Stromal cell of bone marrow (primary cell): ENCODE measurements around the gene METRN.

ENCODE experiments used
- DNase-seq: peaks from one replicate; pipeline ENCODE4 v3.0.0-alpha.2; 2012; ENCODE audit warnings: low read depth

METRN gene

DNA sequence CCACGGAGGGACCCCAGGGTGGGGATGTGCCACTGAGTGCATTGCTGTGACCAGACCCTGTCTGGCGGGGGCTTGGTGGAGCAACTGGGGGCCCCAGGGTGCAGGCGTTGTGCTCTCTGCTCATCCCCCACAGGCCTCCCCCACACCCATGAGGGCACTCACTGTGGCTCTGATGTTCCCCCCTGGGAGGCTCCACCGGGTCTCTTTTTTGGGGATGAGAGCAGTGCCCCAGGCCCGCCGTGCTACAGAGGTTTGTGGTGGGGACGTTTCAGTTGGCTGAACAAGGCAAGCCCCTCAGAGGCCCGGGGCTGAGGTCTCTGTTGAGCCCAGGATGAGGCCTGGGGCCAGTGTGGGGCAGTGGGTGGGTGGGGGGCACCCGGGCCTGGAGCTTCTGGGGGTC lies 8.8 kb downstream of the METRN start:
- DNase-seq, result no peak

DNA sequence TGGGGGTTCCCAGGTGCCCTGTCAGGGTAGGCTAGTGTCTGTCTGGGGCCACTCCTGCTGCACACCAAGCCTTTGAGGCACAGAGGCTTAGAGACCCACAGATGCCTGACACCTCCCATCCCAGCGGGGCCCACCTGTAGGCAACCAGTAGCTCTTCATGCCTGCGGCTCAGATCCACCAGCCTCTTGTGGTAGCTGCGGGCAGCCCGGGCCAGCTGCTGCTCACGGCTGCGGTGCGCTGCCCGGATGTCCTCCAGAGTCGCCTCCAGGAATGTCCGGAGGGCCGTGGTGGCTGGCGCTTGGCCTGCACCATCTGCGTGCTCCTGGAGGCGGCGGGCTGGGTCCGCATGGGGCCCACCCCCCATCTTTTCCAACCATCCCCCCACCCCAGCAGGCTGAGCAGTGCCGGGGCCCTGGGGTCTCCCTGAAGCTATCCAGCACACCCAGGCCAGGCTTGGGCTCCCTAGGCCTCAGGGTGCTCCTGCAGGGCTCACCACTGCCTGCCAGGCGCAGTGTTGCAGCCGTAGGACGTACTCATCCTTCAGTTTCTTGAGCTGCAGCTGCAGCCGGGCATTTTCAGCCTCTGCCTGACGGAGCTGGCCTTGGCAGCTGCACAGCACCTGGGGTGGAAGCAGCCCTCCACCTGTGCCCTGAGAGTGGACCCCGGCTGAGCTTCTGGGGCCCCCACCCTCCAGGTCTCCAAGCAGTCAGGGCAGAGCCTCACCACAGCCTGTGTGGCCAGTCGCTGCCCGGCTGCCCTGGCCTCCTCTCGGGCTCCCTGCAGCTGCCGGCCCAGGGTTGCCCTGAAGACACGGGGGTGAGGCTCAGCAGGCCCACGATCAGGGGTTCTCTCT lies 9.5 kb downstream of the METRN start:
- DNase-seq, result no peak

DNA sequence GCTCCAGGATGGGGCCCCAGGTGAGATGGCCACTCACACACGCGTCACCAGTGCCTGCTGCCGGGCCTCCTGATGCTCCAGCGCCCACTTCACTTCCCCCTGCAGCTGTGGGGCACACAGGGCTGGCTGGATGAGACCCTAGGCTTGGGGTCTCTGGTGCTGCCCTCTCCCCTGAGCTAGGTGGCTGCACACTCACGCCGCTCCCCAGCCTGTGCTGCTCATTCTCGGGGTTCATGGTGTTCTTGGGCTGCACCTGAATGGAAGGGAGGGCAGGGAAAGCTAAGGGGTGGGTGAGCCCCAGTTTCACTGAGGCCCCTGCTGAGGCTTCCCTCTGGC lies 10.1 kb downstream of the METRN start:
- DNase-seq, result no peak

- DNase-seq, result no peak
Measured at GRCh38 chr16:725463-726187, 10.7 kb downstream of the METRN start.

- no peak for DNase-seq
Measured at GRCh38 chr16:726188-726437, 11.2 kb downstream of the METRN start.

DNA sequence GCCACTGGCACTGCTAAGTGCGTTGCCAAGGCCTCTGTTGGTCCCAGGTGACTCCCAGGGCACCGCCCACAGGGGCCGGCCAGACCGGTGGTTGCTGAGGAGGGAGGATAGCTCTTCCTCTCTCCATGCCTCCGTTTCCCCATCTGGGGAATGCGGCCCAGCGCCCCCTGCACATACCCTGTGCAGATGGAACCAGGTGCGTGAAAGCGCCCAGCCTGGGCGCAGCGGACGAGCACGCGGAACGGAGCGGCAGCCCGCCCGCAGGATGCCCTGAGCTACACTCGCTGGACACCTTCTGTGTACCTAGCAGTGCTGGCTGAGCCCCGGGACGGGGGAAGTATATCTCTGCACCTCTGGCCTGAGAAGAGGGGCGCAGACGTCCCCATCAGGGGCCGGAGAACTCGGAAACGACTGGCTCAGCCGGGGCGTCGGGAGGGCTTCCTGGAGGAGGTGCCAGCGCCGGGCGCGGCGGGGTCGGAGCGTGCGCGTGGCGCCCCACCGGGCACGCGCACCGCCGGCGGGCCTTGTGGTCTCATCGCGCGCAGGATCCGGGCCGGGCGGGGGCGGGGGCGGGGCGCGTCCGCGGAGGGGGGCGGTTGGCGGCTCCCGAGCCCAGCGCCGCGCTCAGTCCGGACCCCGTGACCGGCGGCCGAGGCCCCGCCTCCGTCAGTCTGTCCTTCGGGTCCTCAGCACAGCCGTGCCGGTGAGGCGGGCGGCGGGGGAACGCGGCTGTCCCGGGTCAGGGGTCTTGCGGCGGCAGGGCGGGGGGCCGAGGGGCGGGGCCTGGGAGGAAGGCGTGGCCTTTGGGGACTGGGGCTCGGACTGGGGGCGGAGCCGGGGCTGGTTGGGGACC lies 11.7 kb downstream of the METRN start, which contains the start of the genes CCDC78 and HAGHL:
CCDC78 (minus strand) TSS at position 6 of the 853 bp plus-strand sequence. CDS start 76 bp downstream, outside the sequence.
HAGHL (plus strand) TSS at position 669 of the 853 bp plus-strand sequence. CDS start 404 bp downstream, outside the sequence.
- DNase-seq, result no peak

GRCh38 chr16:727291-727977 lies 12.5 kb downstream of the METRN start:
- DNase-seq, result no peak

DNA sequence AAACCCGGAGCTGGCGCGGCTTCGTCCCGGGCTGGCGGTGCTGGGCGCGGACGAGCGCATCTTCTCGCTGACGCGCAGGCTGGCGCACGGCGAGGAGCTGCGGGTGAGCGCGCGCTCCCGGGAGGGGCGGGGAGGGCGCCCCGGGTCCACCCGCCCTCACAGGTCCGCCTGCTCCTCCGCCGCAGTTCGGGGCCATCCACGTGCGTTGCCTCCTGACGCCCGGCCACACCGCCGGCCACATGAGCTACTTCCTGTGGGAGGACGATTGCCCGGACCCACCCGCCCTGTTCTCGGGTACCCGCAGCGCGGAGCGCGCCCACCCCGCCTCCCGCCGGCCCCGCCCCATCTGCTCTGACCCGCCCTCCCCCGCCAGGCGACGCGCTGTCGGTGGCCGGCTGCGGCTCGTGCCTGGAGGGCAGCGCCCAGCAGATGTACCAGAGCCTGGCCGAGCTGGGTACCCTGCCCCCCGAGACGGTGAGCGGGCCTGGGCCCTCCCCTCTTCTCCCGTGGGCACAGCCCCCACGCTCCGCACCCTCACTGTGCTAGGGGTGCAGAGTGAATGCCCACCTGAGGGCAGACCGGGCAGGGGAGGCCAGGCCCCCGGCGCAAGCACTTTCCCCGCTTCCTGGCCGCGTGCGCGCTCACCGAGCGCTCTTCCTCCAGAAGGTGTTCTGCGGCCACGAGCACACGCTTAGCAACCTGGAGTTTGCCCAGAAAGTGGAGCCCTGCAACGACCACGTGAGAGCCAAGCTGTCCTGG lies 13.4 kb downstream of the METRN start:
- no peak for DNase-seq

DNA sequence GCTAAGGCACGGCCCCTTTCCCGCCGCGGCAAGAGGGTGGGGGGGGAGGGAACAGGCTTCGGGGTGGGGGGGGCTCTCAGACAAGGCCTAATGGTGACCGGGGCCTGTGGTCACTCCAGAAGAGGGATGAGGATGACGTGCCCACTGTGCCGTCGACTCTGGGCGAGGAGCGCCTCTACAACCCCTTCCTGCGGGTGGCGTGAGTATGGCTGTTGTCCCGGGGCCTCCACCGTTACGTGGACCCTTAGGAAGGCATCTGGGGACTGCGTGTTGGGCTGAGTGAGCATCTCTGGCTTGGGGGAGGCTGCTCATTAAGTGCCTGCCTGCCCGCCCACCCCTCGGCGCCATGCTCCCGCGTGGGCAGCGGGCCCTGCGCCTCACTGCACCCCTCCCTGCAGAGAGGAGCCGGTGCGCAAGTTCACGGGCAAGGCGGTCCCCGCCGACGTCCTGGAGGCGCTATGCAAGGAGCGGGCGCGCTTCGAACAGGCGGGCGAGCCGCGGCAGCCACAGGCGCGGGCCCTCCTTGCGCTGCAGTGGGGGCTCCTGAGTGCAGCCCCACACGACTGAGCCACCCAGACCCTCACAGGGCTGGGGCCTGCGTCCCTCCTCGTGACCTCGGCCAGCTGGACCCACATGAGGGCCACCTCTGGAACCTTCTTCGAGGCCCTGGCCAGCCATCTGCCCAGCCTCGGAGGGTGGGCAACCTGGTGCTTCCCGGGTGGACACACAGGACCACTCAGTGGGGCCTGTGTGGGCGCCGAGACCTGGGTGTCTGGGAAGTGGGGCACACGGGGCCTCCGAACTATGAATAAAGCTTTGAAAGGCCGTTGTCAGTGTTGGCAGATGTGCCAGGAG lies 14.2 kb downstream of the METRN start:
- DNase-seq, result no peak

GRCh38 chr16:729768-730665 lies 15.1 kb downstream of the METRN start:
- DNase-seq, result no peak

GRCh38 chr16:730666-731509 lies 16.0 kb downstream of the METRN start:
- no peak for DNase-seq

- no peak for DNase-seq
Measured at GRCh38 chr16:732332-732731, 17.4 kb downstream of the METRN start.

DNA sequence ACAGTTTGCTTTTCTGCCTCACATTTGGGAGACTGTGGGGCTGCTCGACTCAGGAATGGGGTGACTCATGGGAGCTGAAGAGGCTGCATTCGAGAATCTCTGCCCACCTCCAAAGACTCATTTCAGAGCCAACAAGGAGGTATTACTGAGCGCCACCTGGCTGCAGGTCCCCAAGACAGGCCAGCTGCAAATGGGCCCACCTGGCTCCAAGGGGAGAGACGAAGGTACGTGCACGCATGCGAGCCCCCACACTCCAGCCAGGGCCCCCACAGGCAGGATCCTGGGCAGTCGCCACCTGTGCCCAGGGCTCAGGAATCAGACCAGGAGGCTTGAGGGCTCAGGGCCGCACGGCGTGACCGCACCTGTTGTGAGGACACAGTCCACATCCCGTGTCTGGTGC lies 18.0 kb downstream of the METRN start:
- no peak for DNase-seq

DNA sequence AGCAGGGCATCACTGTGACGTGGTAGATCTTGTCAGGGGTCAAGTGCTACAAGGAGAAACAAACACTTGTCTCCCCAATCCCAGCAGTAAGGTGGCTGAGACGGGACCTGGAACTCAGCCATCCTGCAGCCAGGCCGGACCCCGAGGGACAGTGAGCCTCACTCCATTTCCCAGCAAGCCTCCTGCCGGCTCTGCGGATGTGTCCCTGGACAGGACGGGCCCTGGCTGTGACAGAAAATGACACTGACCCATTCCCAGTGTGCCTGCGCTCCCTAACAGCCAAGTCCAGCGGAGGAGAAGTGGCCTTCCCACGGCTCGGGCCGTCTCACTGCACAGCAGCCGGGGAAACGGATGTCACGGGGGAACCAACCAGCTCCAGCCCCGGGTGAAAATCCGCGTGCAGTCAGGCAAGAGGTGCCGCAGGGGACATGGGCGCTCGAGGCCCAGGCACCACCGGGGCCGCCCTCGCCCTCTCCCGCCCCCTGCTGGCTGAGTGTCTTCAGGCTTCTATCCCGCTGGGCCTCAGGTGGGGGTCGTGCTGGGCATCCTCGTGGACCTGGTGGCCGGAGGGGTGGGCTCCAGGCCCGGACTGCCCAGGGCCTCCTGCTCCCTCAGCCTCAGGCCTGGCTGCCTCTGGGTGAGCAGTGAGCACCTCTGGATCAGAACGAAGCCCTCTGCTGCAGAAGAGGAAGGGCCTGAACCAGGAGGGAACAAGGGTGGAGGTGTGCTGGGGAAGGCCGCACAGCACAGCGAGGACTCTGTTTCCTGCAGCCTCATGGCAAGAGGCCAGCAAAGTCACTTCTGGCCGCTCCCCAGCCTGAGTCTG lies 18.7 kb downstream of the METRN start:
- DNase-seq, result no peak

DNA sequence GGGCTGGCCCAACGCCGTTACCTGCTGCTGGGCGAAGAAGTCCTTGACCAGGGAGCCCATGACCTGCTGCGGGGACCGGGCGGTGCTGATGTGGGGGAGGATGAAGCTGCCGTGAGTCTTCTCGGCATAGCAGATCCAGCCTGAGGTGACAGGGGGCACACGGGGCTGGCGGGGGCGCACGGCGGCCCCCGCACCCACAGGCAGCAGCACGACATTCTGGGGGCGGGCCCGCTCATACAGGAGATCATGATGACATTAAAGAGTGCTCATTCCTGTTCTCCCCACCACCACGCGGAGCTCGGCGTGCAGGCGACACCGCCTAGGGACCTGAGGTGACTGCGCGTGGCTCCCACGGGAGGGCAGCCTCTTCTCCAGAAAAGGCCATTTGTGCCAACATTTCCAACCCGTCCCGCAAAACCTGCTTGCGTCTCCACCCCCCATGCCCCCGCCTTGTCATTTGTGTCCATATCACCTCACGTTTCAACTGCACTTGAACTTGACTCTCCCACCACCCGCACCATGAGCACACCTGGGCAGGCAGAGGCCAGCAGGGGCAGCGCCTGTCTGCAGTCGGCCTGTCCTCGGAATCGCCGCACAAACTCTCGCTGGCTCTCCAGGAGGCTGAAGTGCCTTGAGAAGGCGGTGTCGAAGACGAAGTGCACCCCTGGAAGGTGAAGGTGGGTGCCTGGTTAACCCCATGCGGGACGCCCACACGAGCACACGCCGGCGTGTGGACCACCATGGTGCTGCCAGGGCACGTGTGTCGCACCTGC lies 19.5 kb downstream of the METRN start:
- no peak for DNase-seq

DNA sequence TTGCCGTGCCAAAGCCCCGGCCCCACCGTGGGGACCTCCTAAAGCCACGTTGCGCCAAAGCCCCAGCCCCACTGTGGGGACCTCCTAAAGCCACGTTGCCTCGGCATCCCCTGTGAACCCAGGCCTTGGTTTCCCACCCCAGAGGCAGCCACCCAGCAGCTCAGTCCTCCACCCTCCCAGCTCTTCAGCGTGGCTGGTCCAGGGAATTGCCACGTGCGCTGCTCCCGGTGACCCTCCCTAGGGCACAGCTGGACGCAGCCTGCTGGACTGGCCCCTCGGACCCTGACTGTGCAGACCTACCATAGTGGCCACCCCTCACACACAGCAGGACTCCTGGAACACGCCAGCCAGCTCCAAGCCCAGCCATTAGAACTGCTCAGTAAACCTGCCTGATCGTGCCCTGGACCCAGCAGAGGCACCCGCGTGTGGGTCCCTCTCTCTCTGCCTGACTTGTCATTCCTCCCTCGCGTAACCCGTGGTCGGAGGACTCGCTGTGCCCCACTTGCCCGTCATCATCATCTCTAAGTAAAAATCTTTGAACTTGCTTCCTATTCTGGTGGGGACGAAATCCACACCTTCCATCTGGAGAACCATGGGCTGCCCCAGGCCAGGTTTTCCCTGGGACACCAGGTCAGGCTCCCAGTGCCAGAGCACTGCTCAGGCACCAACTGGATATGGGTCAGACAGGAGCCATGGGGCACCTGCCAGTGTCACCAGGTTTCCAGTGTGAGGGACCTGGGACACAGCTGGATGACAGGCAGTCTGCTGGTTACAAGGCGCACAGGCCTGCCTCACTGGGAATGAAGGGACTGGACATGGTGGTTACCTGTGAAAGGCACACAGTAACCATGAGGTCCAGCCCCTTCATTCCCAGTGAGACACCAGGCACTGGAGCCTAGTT lies 20.3 kb downstream of the METRN start:
- no peak for DNase-seq
